Measurements from ENCODE around the gene FAM174C. TPM values are rescaled to one million over a fixed set of nuclear protein-coding genes. Genes with fewer than 3 reads are reported as not detected.
A peak's percentile ranks its signal among the peaks of the same experiment; 100 is the strongest.

Gene FAM174C
- total and polyA plus RNA-seq, 11 donors: 11.6 to 56.4 (median 23.8) TPM

DNA sequence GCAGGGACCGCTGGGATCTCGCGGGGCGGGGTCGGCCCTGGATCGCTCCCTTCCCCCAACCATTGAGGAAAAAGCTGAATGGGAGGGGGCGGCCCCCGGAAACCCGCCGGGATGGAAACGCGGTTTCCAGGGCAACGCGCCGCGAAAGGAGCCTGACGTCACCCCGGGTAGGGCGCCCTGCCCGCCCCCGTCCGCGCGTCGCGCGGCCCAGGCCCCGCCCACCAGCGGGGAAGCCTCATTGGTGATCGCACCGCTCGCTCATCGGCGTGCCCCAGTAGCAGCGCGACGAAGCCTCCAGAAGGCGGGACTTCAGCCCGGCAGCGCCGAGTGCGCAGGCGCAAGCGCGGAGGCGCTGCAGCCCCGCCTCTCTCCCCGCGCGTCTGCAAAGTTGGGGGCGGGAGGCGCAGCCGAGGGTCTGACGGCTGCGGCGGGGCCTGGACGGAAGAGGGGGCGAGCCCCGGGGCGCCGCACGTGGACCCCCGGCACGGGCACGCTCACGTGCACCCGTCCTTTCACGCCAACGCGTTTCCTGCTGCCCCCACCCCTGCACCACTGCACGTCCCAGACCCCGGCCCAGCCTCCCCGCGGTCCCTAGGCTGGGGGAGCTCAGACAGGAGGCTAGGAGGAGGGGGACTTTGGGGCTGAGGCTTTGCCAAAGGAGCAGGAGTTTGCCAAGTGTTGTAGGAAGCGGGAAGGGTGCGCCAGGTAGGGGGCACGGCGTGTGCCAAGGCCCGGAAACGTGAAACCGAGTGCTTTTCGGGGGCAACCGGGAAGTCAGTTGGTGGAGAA is 14.4 kb upstream of the FAM174C start:
- H3K36me3 ChIP-seq: peaks cover 0 to 30% (median 24%) of the 10 kb centered on the region in 9 donors
- peaks cover 12 to 79% (median 73%) of the 10 kb centered on the region in 12 donors for H3K4me1 ChIP-seq
- H3K27ac ChIP-seq: peak overlapping the region; percentile 87 to 100 (median 98)
- intact Hi-C loops (cut with DNase I): no loop called here
- H3K4me3 ChIP-seq: peak overlapping the region; percentile 40 to 82 (median 72)
- peak; percentile 76 to 83 (median 80) for ATAC-seq
- TF ChIP-seq POLR2A (IDR thresholded peaks at IDR 0.05): peak; percentile 26 to 60
- TF ChIP-seq, protein P1, sequence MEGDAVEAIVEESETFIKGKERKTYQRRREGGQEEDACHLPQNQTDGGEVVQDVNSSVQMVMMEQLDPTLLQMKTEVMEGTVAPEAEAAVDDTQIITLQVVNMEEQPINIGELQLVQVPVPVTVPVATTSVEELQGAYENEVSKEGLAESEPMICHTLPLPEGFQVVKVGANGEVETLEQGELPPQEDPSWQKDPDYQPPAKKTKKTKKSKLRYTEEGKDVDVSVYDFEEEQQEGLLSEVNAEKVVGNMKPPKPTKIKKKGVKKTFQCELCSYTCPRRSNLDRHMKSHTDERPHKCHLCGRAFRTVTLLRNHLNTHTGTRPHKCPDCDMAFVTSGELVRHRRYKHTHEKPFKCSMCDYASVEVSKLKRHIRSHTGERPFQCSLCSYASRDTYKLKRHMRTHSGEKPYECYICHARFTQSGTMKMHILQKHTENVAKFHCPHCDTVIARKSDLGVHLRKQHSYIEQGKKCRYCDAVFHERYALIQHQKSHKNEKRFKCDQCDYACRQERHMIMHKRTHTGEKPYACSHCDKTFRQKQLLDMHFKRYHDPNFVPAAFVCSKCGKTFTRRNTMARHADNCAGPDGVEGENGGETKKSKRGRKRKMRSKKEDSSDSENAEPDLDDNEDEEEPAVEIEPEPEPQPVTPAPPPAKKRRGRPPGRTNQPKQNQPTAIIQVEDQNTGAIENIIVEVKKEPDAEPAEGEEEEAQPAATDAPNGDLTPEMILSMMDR (IDR thresholded peaks at IDR 0.05): no peak
- no peaks in the 10 kb centered on the region for H3K27me3 ChIP-seq
- 0 to 2% (median 1%) methylated on average over 18 to 83 of the region's 83 CpGs for WGBS, 4 donors
- DNase-seq: peak; percentile 97 to 99 (median 98)
- H3K9me3 ChIP-seq: no peaks in the 10 kb centered on the region

- peak overlapping the region; percentile 40 to 82 (median 72) for H3K4me3 ChIP-seq
These were observed 13.9 kb upstream of the FAM174C start for GRCh38 chr19:1261538-1261797.

DNA sequence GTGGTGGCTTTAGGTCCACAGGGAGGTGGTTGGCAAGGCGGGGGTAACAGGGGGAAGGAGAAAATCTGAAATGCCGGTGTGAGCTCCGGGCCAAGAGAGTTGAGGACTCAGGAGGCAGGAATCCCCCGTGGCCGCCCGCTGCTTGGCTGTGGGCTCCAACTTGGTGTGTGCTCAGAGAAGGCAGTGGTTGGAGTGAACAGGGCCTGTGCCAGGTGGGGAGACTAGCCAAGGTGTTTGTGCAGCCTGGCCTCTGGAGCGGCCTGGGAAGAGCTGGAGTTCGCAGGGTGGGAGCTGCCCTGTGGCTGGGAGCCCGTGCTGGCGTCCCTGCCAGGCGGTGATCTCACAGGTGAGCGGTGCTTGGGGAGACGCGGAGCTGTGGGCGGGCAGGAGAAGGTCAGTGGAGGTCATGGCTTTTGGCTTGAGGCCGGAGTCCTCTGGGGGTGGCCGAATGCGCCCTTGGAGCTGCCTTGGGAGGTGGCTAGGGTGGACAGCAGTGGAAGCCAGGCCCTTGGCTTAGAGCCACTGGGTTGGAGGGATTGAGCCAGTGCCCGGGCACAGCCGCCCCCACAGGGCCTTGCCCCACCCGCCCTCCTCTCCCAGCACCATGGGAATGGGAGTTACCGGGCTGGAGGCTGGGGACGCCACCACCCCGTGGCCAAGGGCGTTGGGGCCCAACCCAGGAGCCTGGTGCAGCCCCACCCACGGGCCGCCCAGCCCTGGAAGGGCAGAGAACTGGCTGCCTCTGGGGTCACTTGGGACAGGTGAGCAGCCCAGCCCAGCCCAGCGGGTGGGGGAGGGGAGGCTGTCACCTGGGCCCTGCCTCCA is 13.3 kb upstream of the FAM174C start:
- WGBS, 4 donors: 26 to 31% (median 26%) methylated on average over 21 to 28 of the region's 28 CpGs
- DNase-seq: peak; percentile 72 to 86 (median 79)

More at GRCh38 chr19:1261538-1261797, 13.9 kb upstream of the FAM174C start:
- DNase-seq (peak in 2 of 5 donors; percentile 36 to 40), ATAC-seq (no peak)
- H3K9me3 ChIP-seq: no peaks in the 10 kb centered on the region
- peaks cover 0 to 25% (median 19%) of the 10 kb centered on the region in 9 donors for H3K36me3 ChIP-seq
- WGBS, 4 donors: 22 to 29% (median 26%) methylated on average over 14 of the region's 14 CpGs
- intact Hi-C loops (cut with DNase I): no loop called here
- TF ChIP-seq POLR2A (IDR thresholded peaks at IDR 0.05): no peak
- TF ChIP-seq, protein P1 (IDR thresholded peaks at IDR 0.05): peak in 1 of 12 donors; percentile 24
- H3K4me1 ChIP-seq: peaks cover 11 to 81% (median 75%) of the 10 kb centered on the region in 12 donors
- H3K27ac ChIP-seq: peak overlapping the region; percentile 64 to 100 (median 96)
- no peaks in the 10 kb centered on the region for H3K27me3 ChIP-seq

More for the DNA sequence above, 13.3 kb upstream of the FAM174C start:
- ATAC-seq: peak in 3 of 4 donors; percentile 0 to 2 (median 1)
- peaks cover 11 to 81% (median 74%) of the 10 kb centered on the region in 12 donors for H3K4me1 ChIP-seq
- H3K27me3 ChIP-seq: no peaks in the 10 kb centered on the region
- intact Hi-C loops (cut with DNase I): no loop called here
- no peaks in the 10 kb centered on the region for H3K9me3 ChIP-seq
- TF ChIP-seq, protein P1 (IDR thresholded peaks at IDR 0.05): no peak
- no peak for TF ChIP-seq POLR2A (IDR thresholded peaks at IDR 0.05)
- H3K4me3 ChIP-seq: peak overlapping the region in 10 of 12 donors; percentile 52 to 82 (median 73)
- peaks cover 0 to 20% (median 13%) of the 10 kb centered on the region in 9 donors for H3K36me3 ChIP-seq
- peak overlapping the region; percentile 64 to 100 (median 96) for H3K27ac ChIP-seq
